Stimulated activated memory B cell treated with anti-CD40 and anti-IgM and Interleukin-4, amounts not matched to agents 10 μg/mL and 1 μg/mL and 100 μg/mL, for 72 hours (primary cell): ENCODE results near the gene HMGN5.

Experiments used
- ATAC-seq: fragments of 150-1000 bp; cut with Tn5 transposase; 2 replicates; pipeline ENCODE4 v1.10.0; 2021
- H3K27ac Mint-ChIP-seq: one replicate; pipeline ENCODE4 v1.8.0; 2022; ENCODE audit warnings: mild to moderate bottlenecking, mixed read lengths
- H3K27me3 Mint-ChIP-seq: one replicate; pipeline ENCODE4 v1.8.0; 2022; ENCODE audit warnings: mixed read lengths
- H3K36me3 Mint-ChIP-seq: one replicate; pipeline ENCODE4 v1.8.0; 2022; ENCODE audit warnings: mixed read lengths
- H3K4me1 Mint-ChIP-seq: one replicate; pipeline ENCODE4 v1.8.0; 2022; ENCODE audit warnings: mixed read lengths
- H3K4me3 Mint-ChIP-seq: one replicate; pipeline ENCODE4 v1.8.0; 2022; ENCODE audit warnings: mild to moderate bottlenecking, moderate library complexity, mixed read lengths
- H3K9me3 Mint-ChIP-seq: one replicate; pipeline ENCODE4 v1.8.0; 2022; ENCODE audit warnings: mixed read lengths

HMGN5 gene

GRCh38 chrX:81201671-81202455, at the start of gene HMGN5, which contains the start of gene SH3BGRL:
HMGN5 (minus strand) TSS chrX:81201913; CDS start chrX:81121549, 80,364 bp downstream.
SH3BGRL (plus strand) TSS chrX:81202102; CDS start chrX:81202201, 99 bp downstream.
- Mint-ChIP-seq H3K4me1 (peaks cover 46% of the 10 kb centered on the region), H3K9me3 (no peaks in the 10 kb centered on the region), H3K27me3 (no peaks in the 10 kb centered on the region), H3K27ac (peak within 1 kb of the TSS; percentile 97), H3K36me3 (peaks cover 22% of the 10 kb centered on the region), H3K4me3 (peak within 1 kb of the TSS; percentile 96)
- peak; percentile 98 for ATAC-seq

- Mint-ChIP-seq H3K36me3 (peaks cover 46% of the 10 kb centered on the region), H3K4me1 (peaks cover 18% of the 10 kb centered on the region), H3K27ac (no peak overlapping the region), H3K4me3 (no peak overlapping the region), H3K9me3 (peaks cover 4% of the 10 kb centered on the region), H3K27me3 (no peaks in the 10 kb centered on the region)
- ATAC-seq: no peak
Measured at GRCh38 chrX:81241753-81242152, 40.0 kb upstream of the HMGN5 start.

GRCh38 chrX:81240701-81241331, 39.1 kb upstream of the HMGN5 start:
- H3K27ac Mint-ChIP-seq: no peak overlapping the region

GRCh38 chrX:81238166-81238565, 36.5 kb upstream of the HMGN5 start:
- no peak for ATAC-seq
- peaks cover 55% of the 10 kb centered on the region for H3K36me3 Mint-ChIP-seq
- no peak overlapping the region for H3K27ac Mint-ChIP-seq
- H3K4me1 Mint-ChIP-seq: peaks cover 6% of the 10 kb centered on the region
- H3K4me3 Mint-ChIP-seq: no peak overlapping the region
- H3K9me3 Mint-ChIP-seq: peaks cover 7% of the 10 kb centered on the region
- H3K27me3 Mint-ChIP-seq: no peaks in the 10 kb centered on the region

More at GRCh38 chrX:81240701-81241331, 39.1 kb upstream of the HMGN5 start:
- peaks cover 7% of the 10 kb centered on the region for H3K9me3 Mint-ChIP-seq
- peaks cover 9% of the 10 kb centered on the region for H3K4me1 Mint-ChIP-seq
- H3K4me3 Mint-ChIP-seq: no peak overlapping the region
- H3K36me3 Mint-ChIP-seq: peaks cover 45% of the 10 kb centered on the region
- ATAC-seq: no peak
- no peaks in the 10 kb centered on the region for H3K27me3 Mint-ChIP-seq

GRCh38 chrX:81237516-81237915, 35.8 kb upstream of the HMGN5 start:
- Mint-ChIP-seq H3K4me1 (peaks cover 3% of the 10 kb centered on the region), H3K9me3 (peaks cover 7% of the 10 kb centered on the region), H3K27me3 (no peaks in the 10 kb centered on the region), H3K4me3 (no peak overlapping the region), H3K27ac (no peak overlapping the region), H3K36me3 (peaks cover 51% of the 10 kb centered on the region)
- ATAC-seq: no peak

- no peak overlapping the region for H3K27ac Mint-ChIP-seq
- ATAC-seq: no peak
- H3K4me1 Mint-ChIP-seq: peaks cover 14% of the 10 kb centered on the region
Measured at GRCh38 chrX:81232218-81232617, 30.5 kb upstream of the HMGN5 start.

GRCh38 chrX:81231476-81231875, 29.8 kb upstream of the HMGN5 start:
- Mint-ChIP-seq H3K4me1 (peaks cover 14% of the 10 kb centered on the region), H3K27ac (no peak overlapping the region), H3K27me3 (no peaks in the 10 kb centered on the region), H3K4me3 (no peak overlapping the region), H3K36me3 (peaks cover 27% of the 10 kb centered on the region), H3K9me3 (no peaks in the 10 kb centered on the region)
- ATAC-seq: no peak

More at GRCh38 chrX:81232218-81232617, 30.5 kb upstream of the HMGN5 start:
- H3K27me3 Mint-ChIP-seq: no peaks in the 10 kb centered on the region
- no peak overlapping the region for H3K4me3 Mint-ChIP-seq
- peaks cover 3% of the 10 kb centered on the region for H3K9me3 Mint-ChIP-seq
- peaks cover 34% of the 10 kb centered on the region for H3K36me3 Mint-ChIP-seq

GRCh38 chrX:81229901-81230300, 28.2 kb upstream of the HMGN5 start:
- H3K27ac Mint-ChIP-seq: no peak overlapping the region
- no peaks in the 10 kb centered on the region for H3K27me3 Mint-ChIP-seq

GRCh38 chrX:81229229-81229628, 27.5 kb upstream of the HMGN5 start:
- Mint-ChIP-seq H3K4me1 (peaks cover 14% of the 10 kb centered on the region), H3K4me3 (no peak overlapping the region), H3K36me3 (peaks cover 11% of the 10 kb centered on the region), H3K27me3 (no peaks in the 10 kb centered on the region), H3K27ac (no peak overlapping the region), H3K9me3 (no peaks in the 10 kb centered on the region)
- no peak for ATAC-seq

More at GRCh38 chrX:81229901-81230300, 28.2 kb upstream of the HMGN5 start:
- H3K36me3 Mint-ChIP-seq: peaks cover 16% of the 10 kb centered on the region
- H3K4me1 Mint-ChIP-seq: peaks cover 14% of the 10 kb centered on the region
- no peaks in the 10 kb centered on the region for H3K9me3 Mint-ChIP-seq
- no peak for ATAC-seq
- H3K4me3 Mint-ChIP-seq: no peak overlapping the region

- peaks cover 50% of the 10 kb centered on the region for H3K4me1 Mint-ChIP-seq
Measured at GRCh38 chrX:81215685-81216084, 14.0 kb upstream of the HMGN5 start.

GRCh38 chrX:81208916-81209315, 7.2 kb upstream of the HMGN5 start:
- H3K27ac Mint-ChIP-seq: no peak overlapping the region
- H3K4me1 Mint-ChIP-seq: peaks cover 35% of the 10 kb centered on the region
- no peak overlapping the region for H3K4me3 Mint-ChIP-seq
- no peaks in the 10 kb centered on the region for H3K27me3 Mint-ChIP-seq
- peaks cover 3% of the 10 kb centered on the region for H3K9me3 Mint-ChIP-seq
- ATAC-seq: no peak
- H3K36me3 Mint-ChIP-seq: peaks cover 25% of the 10 kb centered on the region

More at GRCh38 chrX:81215685-81216084, 14.0 kb upstream of the HMGN5 start:
- H3K27me3 Mint-ChIP-seq: no peaks in the 10 kb centered on the region
- no peak overlapping the region for H3K27ac Mint-ChIP-seq
- H3K9me3 Mint-ChIP-seq: peaks cover 3% of the 10 kb centered on the region
- H3K36me3 Mint-ChIP-seq: peaks cover 25% of the 10 kb centered on the region
- no peak for ATAC-seq
- H3K4me3 Mint-ChIP-seq: no peak overlapping the region

GRCh38 chrX:81206476-81206875, 4.8 kb upstream of the HMGN5 start:
- Mint-ChIP-seq H3K4me3 (no peak overlapping the region), H3K4me1 (peaks cover 32% of the 10 kb centered on the region), H3K27ac (no peak overlapping the region), H3K27me3 (no peaks in the 10 kb centered on the region), H3K9me3 (no peaks in the 10 kb centered on the region), H3K36me3 (peaks cover 27% of the 10 kb centered on the region)
- ATAC-seq: no peak

GRCh38 chrX:81205551-81205950, 3.8 kb upstream of the HMGN5 start:
- H3K27ac Mint-ChIP-seq: no peak overlapping the region

GRCh38 chrX:81202943-81203342, 1.2 kb upstream of the HMGN5 start:
- ATAC-seq: no peak
- H3K27me3 Mint-ChIP-seq: no peaks in the 10 kb centered on the region
- H3K9me3 Mint-ChIP-seq: no peaks in the 10 kb centered on the region
- peak overlapping the region; percentile 97 for H3K27ac Mint-ChIP-seq
- H3K36me3 Mint-ChIP-seq: peaks cover 22% of the 10 kb centered on the region
- H3K4me1 Mint-ChIP-seq: peaks cover 46% of the 10 kb centered on the region
- peak overlapping the region; percentile 96 for H3K4me3 Mint-ChIP-seq

More at GRCh38 chrX:81205551-81205950, 3.8 kb upstream of the HMGN5 start:
- Mint-ChIP-seq H3K4me1 (peaks cover 38% of the 10 kb centered on the region), H3K4me3 (no peak overlapping the region), H3K27me3 (no peaks in the 10 kb centered on the region), H3K9me3 (no peaks in the 10 kb centered on the region), H3K36me3 (peaks cover 22% of the 10 kb centered on the region)
- ATAC-seq: no peak

GRCh38 chrX:81202456-81202819, 725 bp upstream of the HMGN5 start:
- peak; percentile 11 for ATAC-seq
- peaks cover 46% of the 10 kb centered on the region for H3K4me1 Mint-ChIP-seq

More at GRCh38 chrX:81202456-81202819, 725 bp upstream of the HMGN5 start:
- H3K9me3 Mint-ChIP-seq: no peaks in the 10 kb centered on the region
- no peaks in the 10 kb centered on the region for H3K27me3 Mint-ChIP-seq
- peak overlapping the region; percentile 96 for H3K4me3 Mint-ChIP-seq
- H3K27ac Mint-ChIP-seq: peak overlapping the region; percentile 97
- peaks cover 22% of the 10 kb centered on the region for H3K36me3 Mint-ChIP-seq
